Measurements from ENCODE around the gene AHNAK2.
"Not testable (repeated sequence)": the region's sequence is repeated elsewhere in the genome, so short reads cannot be mapped to it uniquely, and the experiment has no call there.

DNA sequence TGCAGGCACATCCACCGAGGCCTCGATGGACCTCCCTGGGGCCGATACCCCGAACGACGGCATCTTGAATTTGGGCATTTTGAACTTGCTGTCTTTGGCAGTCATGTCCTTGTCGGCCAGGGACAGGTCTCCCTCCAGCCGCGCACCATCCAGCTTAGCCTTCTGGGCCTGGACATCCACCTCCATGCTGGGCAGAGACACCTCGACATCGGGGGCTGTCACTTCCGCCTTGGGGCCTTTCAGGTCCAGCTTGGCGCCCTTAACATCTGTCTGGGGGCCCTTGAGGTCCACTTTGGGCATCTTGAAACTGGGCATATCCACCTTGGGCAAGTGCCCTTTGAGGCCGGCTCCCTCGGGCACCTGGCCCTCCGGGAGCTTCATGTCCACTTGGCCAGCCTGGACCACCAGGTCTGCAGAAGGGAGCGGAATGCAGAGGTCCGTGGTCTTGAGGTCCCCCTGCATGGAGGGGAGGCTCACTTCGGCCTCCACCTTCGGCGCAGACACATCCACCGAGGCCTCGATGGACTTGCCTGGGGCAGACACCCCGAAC, 28.7 kb downstream of the AHNAK2 start:
- TF ChIP-seq BACH1 (tag; IDR thresholded peaks at IDR 0.05); IRF2 (CRISPR knock-in tag; IDR thresholded peaks at IDR 0.05); RAD21 (CRISPR knock-in tag; conservative IDR thresholded peaks at IDR 0.05 in 1 of 2, IDR thresholded peaks at IDR 0.05 in 1 of 2); NFIC (IDR thresholded peaks at IDR 0.05); ZNF785 (CRISPR knock-in tag; IDR thresholded peaks at IDR 0.05); MIER1 (IDR thresholded peaks at IDR 0.05; ENCODE audit: low read depth): not testable (repeated sequence)

All from K562 (cell line).